Measurements from ENCODE around the gene NR5A1. TPM values are rescaled to one million over a fixed set of nuclear protein-coding genes. Genes with fewer than 3 reads are reported as not detected.

NR5A1 gene
- total RNA-seq, 1 donor from 2014 or later, result not detected

DNA sequence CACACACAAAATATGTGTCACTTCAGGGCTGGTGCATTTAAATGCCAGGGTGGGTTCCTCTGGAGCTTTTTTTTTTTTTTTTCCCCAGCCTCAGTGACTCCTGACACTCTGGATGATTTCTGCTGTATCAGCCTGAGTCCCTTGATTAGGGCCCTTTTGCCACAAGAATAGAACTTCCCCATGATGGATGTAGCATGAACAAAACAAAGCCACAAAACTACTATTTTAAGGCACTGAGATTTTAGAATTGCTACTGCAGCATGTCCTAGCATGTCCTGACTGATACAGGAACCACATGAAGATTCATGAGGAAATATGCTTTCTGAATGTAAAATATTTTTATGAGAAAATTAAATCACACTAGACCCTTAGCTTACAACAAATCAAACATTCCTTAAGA lies 70.9 kb downstream of the NR5A1 start:
- intact Hi-C loops (cut with micrococcal nuclease), result no loop called here
- Mint-ChIP-seq H3K4me1 (no peaks in the 10 kb centered on the region), H3K4me3 (no peak overlapping the region), H3K27ac (no peak overlapping the region), H3K9me3 (no peaks in the 10 kb centered on the region), H3K36me3 (ENCODE audit: low read depth) (no peaks in the 10 kb centered on the region), H3K27me3 (peaks cover 6% of the 10 kb centered on the region)
- DNase-seq, result no peak

Other genes starting within 250 kb of the NR5A1 start
- gene NEK6, start 249.4 kb downstream of the NR5A1 start, total RNA-seq, result 26.4 and 32.5 TPM in 2 replicates
- 223 and 225 TPM in 2 replicates for gene PSMB7, start 92.0 kb downstream of the NR5A1 start, total RNA-seq
- gene ADGRD2, start 56.9 kb downstream of the NR5A1 start, total RNA-seq, result not detected in 2 replicates